ENCODE results near the gene LONRF3.

DNA sequence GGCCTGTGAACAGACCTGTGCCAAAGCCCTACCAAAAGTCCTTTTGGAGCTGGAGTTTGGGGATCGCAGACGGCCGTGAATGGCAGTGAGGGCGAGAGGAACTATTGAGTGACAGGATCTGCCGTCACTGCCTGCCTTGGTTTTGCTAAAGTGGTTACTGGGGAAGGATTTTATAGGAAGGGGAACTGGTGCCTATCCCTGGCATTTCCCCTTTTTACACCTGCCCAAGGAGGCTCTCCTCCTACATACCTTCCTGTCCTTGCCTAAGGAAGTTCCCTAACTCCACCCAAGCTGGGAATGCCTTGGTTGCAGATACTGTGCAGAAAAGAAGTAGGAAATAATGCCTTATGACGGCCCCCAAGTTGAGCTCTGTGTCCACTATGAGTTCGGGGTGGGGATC lies 14.5 kb downstream of the LONRF3 start:
- TF ChIP-seq CTCF (IDR thresholded peaks at IDR 0.05) (no peak), POLR2AphosphoS5 (IDR thresholded peaks at IDR 0.05) (no peak), POLR2A (IDR thresholded peaks at IDR 0.05; ENCODE audit: low read depth) (no peak), EP300 (IDR thresholded peaks at IDR 0.05) (no peak)
